GM18508 (cell line): ENCODE measurements around the gene TSHZ2.
"Not testable (repeated sequence)": the region's sequence is repeated elsewhere in the genome, so short reads cannot be mapped to it uniquely, and the experiment has no call there.

ENCODE experiments used
- ATAC-seq: cut with Tn5 transposase; IDR thresholded peaks from one replicate; pipeline ENCODE4 v1.9.1; 2021; ENCODE audit warnings: moderate number of reproducible peaks; ENCODE audit not compliant: insufficient read depth, unreplicated experiment

Gene TSHZ2

DNA sequence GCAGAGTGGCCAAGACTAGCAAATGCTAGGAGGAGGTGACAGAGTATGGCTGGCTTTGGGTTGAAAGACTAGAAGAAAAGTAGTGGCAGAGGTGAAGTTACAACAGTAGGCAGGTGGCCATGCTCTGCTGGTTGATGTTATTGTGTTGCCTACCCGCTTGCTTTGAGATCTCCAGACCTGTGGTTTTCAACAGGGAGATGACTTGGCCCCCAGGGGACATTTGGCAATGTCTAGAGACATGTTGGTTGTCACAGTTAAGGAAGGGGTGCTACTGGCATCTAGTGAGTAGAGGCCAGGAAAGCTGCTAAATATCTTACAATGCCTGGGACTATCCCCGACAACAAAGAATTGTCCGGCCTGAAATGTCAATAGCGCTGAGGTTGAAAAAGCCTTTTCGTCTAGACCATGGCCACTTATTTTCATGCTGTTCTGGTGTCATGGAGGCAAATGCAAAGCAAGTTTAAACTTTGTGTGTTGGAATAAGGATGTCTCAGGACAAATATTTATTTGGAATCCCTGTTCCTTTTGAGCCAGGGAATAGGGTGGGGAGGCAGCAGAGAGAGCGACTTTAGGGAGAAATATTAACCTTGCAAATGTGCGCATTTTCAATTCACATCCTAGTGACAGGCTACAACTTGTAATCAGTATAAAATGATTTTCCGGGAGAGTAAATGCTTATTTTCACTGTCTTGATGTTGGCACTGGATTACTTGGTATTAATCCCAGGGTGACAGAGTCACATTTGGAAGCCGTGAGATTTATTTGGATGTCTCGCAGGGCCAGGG is 417.6 kb downstream of the TSHZ2 start:
- no peak for ATAC-seq

- no peak for ATAC-seq
These were observed 418.6 kb downstream of the TSHZ2 start for GRCh38 chr20:53390770-53391169.

DNA sequence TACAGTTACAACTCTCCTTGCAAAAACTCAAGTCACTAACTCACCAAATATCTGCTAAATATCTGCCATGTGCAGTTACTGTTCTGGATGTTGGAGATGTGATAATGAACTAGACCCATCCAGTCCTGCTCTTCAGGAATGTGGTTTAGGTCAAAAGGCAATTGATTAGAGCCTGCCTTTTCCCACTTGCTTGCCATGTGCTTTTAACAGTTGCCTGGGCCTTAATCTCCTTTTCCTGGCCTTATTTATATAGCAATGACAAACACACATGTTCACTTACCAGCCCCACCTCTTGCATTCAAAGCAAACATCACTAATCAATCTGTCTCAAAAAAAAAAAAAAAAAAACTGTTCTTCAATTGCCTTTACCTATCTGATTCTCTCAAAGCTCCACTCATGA is 422.3 kb downstream of the TSHZ2 start:
- no peak for ATAC-seq

DNA sequence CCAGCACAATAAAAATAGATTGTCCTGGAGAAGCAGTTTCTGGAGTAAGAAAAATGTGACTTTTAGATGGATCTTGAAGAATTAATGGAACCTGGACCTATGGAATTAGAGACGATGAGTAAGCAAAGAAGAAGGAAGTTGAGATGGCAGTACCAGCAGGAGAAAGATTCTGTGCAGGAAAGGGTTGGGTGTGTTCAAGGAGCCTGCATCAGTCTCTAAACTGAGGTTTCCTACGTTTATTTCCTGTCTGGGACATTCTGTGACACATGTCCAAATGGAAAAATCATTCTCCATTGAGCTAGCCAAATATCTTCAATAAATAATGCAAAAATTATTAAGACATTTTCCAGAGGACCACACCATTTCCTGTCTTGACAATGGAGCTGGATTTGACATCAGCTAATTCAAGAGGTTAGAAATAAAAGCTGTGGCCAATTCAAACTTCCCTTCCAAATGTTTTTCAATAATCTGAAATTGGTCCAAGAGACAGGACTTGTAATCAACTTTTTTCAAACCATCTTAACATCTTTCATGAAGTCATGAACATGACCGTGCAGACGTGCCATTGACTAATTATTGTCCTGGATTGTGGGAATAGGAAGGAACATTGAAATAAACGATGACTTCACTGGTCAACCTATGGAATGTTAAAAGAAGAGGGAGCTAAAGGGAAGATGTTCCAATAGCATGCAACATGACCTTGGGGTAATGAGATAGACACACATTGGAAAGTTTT is 423.2 kb downstream of the TSHZ2 start:
- ATAC-seq = no peak

- no peak for ATAC-seq
These were observed 426.9 kb downstream of the TSHZ2 start for GRCh38 chr20:53399083-53399482.

- no peak for ATAC-seq
These were observed 427.6 kb downstream of the TSHZ2 start for GRCh38 chr20:53399592-53400335.

GRCh38 chr20:53402233-53403005 is 430.3 kb downstream of the TSHZ2 start:
- ATAC-seq = no peak

- ATAC-seq = no peak
These were observed 430.9 kb downstream of the TSHZ2 start for GRCh38 chr20:53403029-53403428.

GRCh38 chr20:53405139-53405538 is 433.0 kb downstream of the TSHZ2 start:
- no peak for ATAC-seq

DNA sequence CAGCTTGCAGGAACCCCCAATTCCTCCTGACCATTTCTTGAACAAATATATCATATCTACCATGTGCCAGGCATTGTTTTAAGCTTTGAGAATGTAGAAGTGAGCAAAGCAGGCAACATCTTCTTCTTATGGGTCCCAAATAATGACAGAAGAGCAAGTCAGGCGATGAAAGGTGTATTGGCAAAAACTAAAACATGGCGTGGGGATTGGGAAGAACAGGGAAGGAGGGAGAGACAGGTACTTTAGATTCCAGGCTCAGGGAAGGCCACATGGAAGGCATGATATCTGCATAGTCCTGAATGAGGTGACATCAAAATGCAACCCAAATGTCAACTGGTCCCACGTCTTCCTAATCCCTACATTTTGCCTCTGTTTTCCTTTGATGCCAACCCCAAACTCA is 434.4 kb downstream of the TSHZ2 start:
- ATAC-seq = no peak

GRCh38 chr20:53408691-53409446 is 436.7 kb downstream of the TSHZ2 start:
- no peak for ATAC-seq

- no peak for ATAC-seq
These were observed 437.2 kb downstream of the TSHZ2 start for GRCh38 chr20:53409447-53409717.

GRCh38 chr20:53411129-53411528 is 439.0 kb downstream of the TSHZ2 start:
- no peak for ATAC-seq

- ATAC-seq = no peak
These were observed 439.7 kb downstream of the TSHZ2 start for GRCh38 chr20:53411891-53412290.

GRCh38 chr20:53412577-53413185 is 440.5 kb downstream of the TSHZ2 start:
- ATAC-seq = no peak

DNA sequence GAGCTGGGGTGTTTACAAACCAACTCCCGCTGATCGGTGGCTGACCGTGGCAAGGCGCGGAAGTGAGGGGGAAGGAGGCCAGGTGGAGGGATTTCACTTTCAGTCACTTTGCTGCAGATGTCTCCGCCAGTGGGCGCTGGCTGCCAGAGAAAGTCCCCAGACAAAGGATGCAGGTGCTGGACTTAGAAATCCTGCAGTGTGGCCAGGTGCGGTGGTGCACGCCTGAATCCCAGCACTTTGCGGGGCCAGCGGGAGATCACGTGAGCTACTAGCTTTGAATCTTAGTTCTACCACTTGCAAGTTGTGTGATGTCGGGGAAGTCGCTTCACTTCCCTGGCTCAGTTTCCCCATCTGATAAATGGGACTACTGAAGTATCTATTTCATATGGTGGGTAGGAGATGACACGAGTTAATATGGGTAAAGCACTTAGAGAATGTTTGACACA is 441.1 kb downstream of the TSHZ2 start:
- peak; percentile 87 for ATAC-seq

GRCh38 chr20:53413845-53414244 is 441.7 kb downstream of the TSHZ2 start:
- ATAC-seq = not testable (repeated sequence)

GRCh38 chr20:53419693-53420460 is 447.7 kb downstream of the TSHZ2 start:
- no peak for ATAC-seq

- no peak for ATAC-seq
These were observed 449.2 kb downstream of the TSHZ2 start for GRCh38 chr20:53421343-53421742.
